Activated effector memory CD4-positive, alpha-beta T cell treated with Interleukin-2 at 50 U/mL for 16 hours (primary cell): ENCODE results near the gene KLHL20.
"Not testable (repeated sequence)": the region's sequence is repeated elsewhere in the genome, so short reads cannot be mapped to it uniquely, and the experiment has no call there.

Experiments
- DNase-seq: peaks from one replicate; pipeline ENCODE4 v3.0.0-alpha.2; 2020

KLHL20 gene

DNA sequence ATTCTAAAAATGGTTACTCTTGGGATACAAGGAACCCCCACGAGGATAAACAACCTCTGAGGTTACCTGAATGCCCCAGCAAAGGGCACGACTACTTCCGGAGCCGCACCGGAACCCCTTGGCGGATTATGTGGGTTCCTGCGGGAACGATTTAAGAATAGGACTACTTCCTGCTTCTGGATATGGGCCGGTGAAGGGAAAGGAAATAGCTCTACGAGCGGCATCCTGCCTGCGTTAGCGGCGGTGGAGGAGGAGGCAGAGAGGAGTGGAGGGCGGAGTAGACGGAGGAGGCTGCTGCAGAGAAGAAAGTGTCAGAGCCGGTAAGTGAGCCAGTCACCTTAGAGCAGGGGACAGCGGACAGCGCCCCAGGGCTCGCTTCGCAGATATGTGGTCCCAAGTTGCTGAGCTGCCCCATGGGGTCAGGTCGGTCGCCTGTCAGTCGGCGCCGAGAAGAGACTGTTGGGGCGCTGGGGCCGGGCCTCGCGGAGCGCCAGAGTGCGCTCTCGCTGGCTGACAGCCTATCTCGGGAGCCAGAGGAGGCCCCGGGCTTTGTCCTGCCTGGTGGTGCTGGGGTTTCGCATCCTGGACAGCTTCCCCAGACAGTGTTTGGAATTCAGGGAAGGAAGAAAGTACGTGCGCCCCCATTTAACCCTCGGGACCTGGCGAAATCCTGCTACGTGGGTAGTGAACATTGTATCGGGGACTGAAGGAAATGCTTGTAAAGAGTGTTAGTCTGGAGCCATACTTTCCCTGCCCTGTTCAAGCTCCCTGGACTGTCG lies at the start of gene KLHL20:
Gene KLHL20, plus strand, starts transcription at position 223 of the 779 bp plus-strand sequence. CDS start 1,063 bp downstream, outside the sequence.
- DNase-seq: peak; percentile 83

DNA sequence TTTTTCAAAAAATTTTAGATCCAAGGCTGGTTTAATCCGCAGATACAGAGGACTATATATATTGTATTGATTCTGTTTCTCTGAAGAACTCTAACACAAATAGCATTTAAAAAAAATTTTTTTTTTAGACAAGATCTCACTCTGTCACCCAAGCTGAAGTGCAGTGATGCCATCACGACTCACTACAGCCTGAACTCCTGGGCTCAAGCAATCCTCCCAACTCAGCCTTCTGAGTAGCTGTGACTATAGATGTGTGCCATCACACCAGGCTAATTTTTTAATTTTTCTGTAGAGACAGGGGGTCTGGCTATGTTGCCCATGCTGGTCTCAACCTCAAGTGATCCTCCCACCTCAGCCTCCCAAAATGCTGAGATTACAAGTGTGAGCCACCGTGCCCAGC lies 48.1 kb upstream of the KLHL20 start:
- no peak for DNase-seq

DNA sequence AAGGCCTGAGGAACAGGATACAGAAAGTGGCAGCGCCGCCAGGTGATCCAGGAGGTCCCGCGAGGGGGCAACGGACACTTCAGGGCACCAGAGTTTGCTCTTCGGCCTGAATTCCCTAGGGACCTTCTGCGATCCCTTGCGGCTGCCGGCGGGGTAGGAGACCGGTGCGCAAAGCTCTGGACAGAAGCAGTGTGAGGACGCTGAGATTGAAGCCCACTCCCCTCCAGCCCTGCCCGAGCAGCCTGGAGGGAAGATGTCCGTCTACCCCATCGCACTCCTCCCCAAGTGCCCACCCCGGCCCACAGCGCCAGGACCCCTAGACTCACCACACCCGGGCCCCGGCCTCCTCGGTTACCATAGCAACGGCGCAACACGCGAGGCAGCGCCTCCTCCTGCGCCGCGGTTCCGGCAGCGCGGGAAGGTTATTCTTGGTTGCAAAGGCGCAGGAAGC lies 45.3 kb upstream of the KLHL20 start, which contains the start of gene ANKRD45:
Gene ANKRD45, minus strand, starts transcription at position 361 of the 451 bp plus-strand sequence. CDS start 10,433 bp downstream, outside the sequence.
- DNase-seq: no peak

DNA sequence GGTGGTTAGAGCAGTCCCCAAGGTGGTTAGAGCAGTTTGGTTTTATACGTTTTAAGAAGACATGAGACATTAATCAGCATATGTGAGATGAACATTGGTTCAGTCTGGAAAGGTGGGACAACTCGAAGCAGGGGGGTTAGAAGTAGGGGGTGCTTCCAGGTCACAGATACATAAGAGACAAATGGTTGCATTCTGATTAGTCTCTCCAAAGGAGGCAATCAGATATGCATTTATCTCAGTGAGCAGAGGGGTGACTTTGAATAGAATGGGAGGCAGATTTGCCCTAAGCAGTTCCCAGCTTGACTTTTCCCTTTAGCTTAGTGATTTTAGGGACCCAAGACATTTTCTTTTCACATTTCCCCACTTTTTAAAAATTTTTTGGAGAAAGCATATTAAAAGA lies 40.3 kb upstream of the KLHL20 start:
- DNase-seq: not testable (repeated sequence)

GRCh38 chr1:173680152-173680551 lies 34.6 kb upstream of the KLHL20 start:
- not testable (repeated sequence) for DNase-seq

GRCh38 chr1:173682184-173682583 lies 32.6 kb upstream of the KLHL20 start:
- no peak for DNase-seq

DNA sequence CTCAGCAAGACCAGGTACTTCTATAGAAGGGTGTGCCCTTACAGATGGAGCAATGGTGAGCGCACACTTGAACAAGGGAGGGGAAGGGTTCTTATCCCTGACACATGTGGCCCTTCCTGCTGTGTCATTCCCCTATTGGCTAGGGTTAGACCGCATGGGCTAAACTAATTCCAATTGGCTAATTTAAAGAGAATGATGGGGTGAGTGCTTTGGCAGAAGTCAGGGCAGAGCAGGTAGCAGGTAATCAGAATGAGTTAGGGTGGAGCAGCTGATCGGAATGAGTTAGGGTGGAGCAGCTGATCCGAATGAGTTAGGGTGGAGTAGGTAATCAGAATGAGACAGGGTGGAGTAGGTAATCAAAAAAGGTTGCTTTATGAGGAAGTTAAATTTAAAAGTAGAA lies 30.9 kb upstream of the KLHL20 start:
- not testable (repeated sequence) for DNase-seq

- DNase-seq: not testable (repeated sequence)
Measured at GRCh38 chr1:173685121-173685520, 29.7 kb upstream of the KLHL20 start.

DNA sequence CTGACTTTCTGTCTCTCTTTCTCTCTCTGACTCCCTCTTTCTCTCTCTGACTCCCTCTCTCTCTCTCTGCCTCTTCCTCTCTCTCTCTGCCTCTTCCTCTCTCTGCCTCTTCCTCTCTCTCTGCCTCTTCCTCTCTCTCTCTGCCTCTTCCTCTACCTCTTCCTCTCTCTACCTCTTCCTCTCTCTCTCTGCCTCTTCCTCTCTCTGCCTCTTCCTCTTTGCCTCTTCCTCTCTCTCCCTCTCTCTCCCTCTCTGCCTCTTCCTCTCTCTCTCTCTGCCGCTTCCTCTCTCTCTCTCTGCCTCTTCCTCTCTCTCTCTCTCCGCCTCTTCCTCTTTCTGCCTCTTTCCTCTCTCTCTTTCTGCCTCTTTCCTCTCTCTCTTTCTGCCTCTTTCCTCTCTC lies 26.5 kb upstream of the KLHL20 start:
- DNase-seq: no peak

DNA sequence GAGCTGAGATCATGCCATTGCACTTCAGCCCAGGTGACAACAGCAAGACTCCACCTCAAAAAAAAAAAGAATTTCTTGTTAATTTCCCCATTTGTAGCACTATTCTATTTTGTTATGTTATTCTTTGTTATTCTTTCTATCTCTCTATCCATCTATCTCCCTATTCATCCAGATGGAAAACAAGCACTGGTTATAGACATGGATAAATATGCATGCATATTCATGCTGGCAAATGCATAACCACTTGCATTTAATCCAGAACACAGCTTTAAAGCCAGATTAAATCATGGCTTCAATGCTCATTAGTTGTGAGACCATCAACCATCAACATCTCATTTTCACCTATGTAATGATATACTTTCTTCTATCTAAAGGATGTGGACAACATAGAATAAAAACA lies 21.5 kb upstream of the KLHL20 start:
- no peak for DNase-seq

GRCh38 chr1:173701299-173701698 lies 13.5 kb upstream of the KLHL20 start:
- not testable (repeated sequence) for DNase-seq

DNA sequence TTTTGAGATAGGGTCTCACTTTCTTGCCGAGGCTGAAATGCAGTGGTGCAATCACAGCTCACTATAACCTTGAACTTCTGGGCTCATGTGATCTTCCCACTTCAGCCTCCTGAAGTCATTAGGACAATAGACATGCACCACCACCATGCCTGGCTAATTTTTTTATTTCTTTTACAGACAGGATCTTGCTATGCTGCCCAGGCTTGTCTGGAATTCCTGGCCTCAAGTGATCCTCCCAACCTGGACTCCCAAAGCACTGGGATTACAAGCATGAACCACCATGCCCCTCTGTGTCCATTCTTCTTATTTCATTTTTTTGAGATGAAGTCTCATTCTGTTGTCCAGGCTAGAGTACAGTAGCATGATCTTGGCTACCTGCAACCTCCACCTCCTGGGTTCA lies 12.0 kb upstream of the KLHL20 start:
- DNase-seq: no peak

GRCh38 chr1:173705117-173705516 lies 9.7 kb upstream of the KLHL20 start:
- no peak for DNase-seq

DNA sequence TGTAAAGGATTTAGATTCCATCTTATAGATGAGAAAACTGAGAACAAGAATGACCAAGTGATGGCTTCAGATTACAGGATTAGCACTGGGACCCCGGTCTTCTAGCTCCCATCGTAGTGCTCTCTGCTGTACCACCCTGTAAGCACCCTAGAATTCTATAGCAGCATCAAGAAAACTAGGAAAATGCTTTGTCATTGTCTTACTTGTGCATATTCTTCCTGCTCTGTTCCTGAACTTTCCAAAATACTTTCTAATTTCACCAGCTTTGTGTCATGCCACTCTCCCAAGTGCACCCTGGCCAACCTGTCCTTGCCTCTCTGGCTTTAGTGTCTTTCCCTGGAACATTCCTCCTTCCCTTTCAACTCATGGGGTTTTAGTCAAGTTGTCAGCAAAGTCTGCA lies 6.0 kb upstream of the KLHL20 start:
- DNase-seq: no peak

- no peak for DNase-seq
Measured at GRCh38 chr1:173714441-173714758, 381 bp upstream of the KLHL20 start.

DNA sequence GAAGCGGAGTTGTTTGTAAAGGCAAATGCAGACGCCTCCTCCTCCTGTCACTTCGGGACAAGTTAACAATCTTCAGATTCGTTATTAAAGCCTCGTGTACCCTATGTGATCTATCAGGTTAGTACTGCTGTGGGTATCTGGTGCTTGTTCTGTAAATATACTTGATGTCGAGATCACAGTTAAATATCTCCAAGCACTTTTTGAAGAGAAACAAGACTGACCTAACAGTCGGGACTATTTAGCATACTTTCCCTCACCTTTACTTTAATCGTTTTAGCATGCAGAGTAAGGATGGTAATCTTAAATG lies 710 bp downstream of the KLHL20 start:
- no peak for DNase-seq

DNA sequence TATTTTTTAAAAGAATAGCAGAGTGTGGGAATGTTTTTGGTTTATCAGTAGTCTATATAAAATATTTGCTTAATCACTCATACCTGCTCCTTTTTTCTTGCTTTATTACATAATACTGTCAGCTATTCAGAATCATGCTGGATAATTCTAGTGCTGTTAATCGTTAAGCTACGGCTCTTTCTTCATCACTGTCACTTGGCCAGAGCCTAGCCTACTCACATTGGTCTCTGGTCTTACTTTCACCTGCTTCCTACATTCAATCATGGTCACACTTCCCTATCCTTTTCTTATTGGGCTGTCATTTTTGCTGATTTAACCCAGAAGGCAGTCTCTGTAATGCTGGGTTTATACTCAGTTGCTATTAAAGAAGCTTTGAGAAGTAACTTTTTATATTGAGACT lies 2.5 kb downstream of the KLHL20 start:
- DNase-seq: no peak

DNA sequence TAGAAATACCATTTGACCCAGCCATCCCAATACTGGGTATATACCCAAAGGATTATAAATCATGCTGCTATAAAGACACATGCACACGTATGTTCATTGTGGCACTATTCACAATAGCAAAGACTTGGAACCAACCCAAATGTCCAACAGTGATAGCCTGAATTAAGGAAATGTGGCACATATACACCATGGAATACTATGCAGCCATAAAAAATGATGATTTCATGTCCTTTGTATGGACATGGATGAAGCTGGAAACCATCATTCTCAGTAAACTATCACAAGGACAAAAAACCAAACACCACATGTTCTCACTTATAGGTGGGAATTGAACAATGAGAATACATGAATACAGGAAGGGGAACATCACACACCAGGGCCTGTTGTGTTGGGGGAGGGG lies 16.6 kb downstream of the KLHL20 start:
- DNase-seq: not testable (repeated sequence)

DNA sequence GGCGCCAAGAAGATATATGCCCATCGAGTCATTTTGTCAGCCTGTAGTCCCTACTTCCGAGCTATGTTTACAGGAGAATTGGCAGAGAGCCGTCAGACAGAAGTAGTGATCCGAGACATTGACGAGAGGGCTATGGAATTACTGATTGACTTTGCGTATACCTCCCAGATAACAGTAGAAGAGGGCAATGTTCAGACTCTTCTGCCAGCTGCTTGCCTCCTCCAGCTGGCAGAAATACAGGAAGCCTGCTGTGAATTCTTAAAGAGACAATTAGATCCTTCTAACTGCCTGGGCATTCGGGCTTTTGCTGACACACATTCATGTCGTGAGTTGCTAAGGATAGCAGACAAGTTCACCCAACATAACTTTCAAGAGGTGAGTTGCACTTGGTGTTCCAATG lies 19.1 kb downstream of the KLHL20 start:
- DNase-seq: no peak

GRCh38 chr1:173736104-173736503 lies 21.3 kb downstream of the KLHL20 start:
- DNase-seq: not testable (repeated sequence)

DNA sequence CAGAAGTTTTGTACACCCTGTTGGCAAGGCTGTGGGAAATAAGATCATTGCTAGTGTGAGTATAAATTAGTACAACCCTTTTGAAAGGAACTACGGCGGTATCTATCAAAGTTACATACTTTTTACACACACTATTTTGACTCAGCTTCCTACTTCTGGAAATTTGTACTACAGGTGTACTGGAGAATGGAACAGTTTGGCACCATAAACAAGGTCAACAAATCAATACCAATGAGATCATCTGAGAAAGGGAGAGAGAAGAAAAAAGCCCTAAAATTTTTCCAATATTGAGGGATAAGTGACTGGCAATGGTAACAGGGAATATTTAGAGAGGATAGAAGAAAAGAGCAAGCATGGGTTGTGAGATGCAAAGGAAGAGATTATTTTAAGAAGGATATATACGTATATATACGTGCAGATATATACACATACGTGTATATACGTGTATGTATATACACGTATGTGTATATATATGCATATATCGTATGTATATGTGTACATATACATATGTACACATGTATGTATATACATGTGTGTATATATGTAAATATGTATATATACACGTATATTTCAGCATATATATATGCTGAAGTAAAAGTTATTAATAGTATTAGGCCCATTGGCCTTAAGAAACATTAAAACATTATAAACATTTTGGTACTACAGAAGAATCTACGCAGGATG lies 27.6 kb downstream of the KLHL20 start:
- no peak for DNase-seq

DNA sequence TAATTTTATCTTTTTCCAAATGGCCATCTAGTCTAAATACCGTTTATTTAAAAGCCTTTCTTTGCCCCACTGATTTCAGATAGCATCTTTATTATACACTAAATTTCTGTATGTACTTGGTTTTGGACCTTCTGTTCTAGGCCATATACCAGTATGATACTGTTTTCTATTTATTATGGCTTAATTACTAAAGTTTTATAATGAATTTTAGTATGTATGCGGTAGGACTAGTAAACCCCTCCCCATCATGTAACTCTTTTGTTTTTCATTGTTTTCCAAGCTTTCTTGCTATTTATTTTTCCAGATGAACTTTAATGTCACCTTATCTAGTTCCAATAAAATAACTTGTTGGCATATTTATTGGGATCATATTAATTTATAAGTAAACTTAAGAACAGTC lies 29.9 kb downstream of the KLHL20 start:
- no peak for DNase-seq

- no peak for DNase-seq
Measured at GRCh38 chr1:173749137-173749536, 34.4 kb downstream of the KLHL20 start.

GRCh38 chr1:173753830-173754229 lies 39.0 kb downstream of the KLHL20 start:
- no peak for DNase-seq

GRCh38 chr1:173757666-173758065 lies 42.9 kb downstream of the KLHL20 start:
- no peak for DNase-seq
